Spleen (tissue), 11 donors: Measurements from ENCODE around the gene OBSCN. TPM values are rescaled to one million over a fixed set of nuclear protein-coding genes. Genes with fewer than 3 reads are reported as not detected.

ENCODE experiments used
- DNase-seq: peaks from one replicate; pipeline ENCODE4 v3.0.0-alpha.2; 2020
- H3K27ac ChIP-seq, 8 donors: fragments of 200-600 bp; sonication (generic) in 7 of 8; 1 replicate in 4 of 8; 2 replicates in 4 of 8; pipeline versions ENCODE4 v1.5.0 to v1.8.0; 2016 to 2021; ENCODE audit warnings: inconsistent platforms in 4 of 8, mild to moderate bottlenecking in 4 of 8, moderate library complexity in 1 of 8
- H3K27me3 ChIP-seq, 7 donors: fragments of 200-600 bp; sonication (generic) in 6 of 7; replicated peaks in 1 of 7; 1 replicate in 4 of 7; 2 replicates in 3 of 7; pipeline versions ENCODE4 v1.5.0 to v1.8.0; 2016 to 2021; ENCODE audit warnings: inconsistent platforms in 3 of 7, mild to moderate bottlenecking in 1 of 7
- H3K36me3 ChIP-seq, 6 donors: fragments of 200-600 bp; sonication (generic) in 5 of 6; 1 replicate in 4 of 6; 2 replicates in 2 of 6; pipeline versions ENCODE4 v1.5.0 to v1.8.0; 2016 to 2021; ENCODE audit warnings: inconsistent platforms in 2 of 6
- H3K4me1 ChIP-seq, 6 donors: fragments of 200-600 bp; sonication (generic) in 5 of 6; 1 replicate in 3 of 6; 2 replicates in 3 of 6; pipeline versions ENCODE4 v1.5.0 to v1.8.0; 2016 to 2021; ENCODE audit warnings: inconsistent platforms in 3 of 6
- H3K4me3 ChIP-seq, 8 donors: fragments of 200-600 bp; sonication (generic) in 7 of 8; 1 replicate in 4 of 8; 2 replicates in 4 of 8; pipeline versions ENCODE4 v1.5.0 to v1.8.0; 2016 to 2021; ENCODE audit warnings: inconsistent platforms in 4 of 8, mild to moderate bottlenecking in 4 of 8, moderate library complexity in 2 of 8
- H3K9me3 ChIP-seq, 8 donors: fragments of 200-600 bp; sonication (generic) in 7 of 8; 1 replicate in 4 of 8; 2 replicates in 4 of 8; pipeline versions ENCODE4 v1.5.0 to v1.8.0; 2016 to 2021; ENCODE audit warnings: inconsistent platforms in 4 of 8
- CTCF ChIP-seq, 11 experiments: fragments of 200-600 bp in 7 of 11; fragments of 450-650 bp in 4 of 11; sonication (generic) in 4 of 11; IDR thresholded peaks in 8 of 11; conservative IDR thresholded peaks in 3 of 11; 1 replicate in 7 of 11; 2 replicates in 4 of 11; pipeline versions ENCODE4 v1.4.0 to v1.8.0; 2016 to 2021; ENCODE audit warnings: antibody characterized with exemption in 11 of 11, inconsistent platforms in 4 of 11, mild to moderate bottlenecking in 1 of 11
- POLR2A ChIP-seq, 3 donors: fragments of 450-650 bp; IDR thresholded peaks; one replicate each; pipeline ENCODE4 v1.5.1; 2017; ENCODE audit warnings: antibody characterized with exemption in 3 of 3, mild to moderate bottlenecking in 1 of 3
- POLR2AphosphoS5 ChIP-seq, 3 donors: sonication (generic); formaldehyde crosslinking; IDR thresholded peaks; one replicate each; pipeline ENCODE4 v1.5.1; 2017; ENCODE audit warnings: antibody characterized with exemption in 3 of 3
- WGBS, 5 donors: extraction: QIAGEN DNeasy Blood & Tissue Kit in 3 of 5; methylation state at CpG; one replicate each; pipeline versions ENCODE4 v1.1.5 to v1.1.7; 2013 to 2018; 5-methylcytosine and 5-hydroxymethylcytosine counted together
- intact Hi-C: fragments of 100-400 bp; cut with DNase I; formaldehyde crosslinking; loops from one replicate; pipeline ENCODE4 v1.15.0; 2023; ENCODE audit warnings: low total_unique reads
- polyA plus RNA-seq, 3 donors: library from polyadenylated mRNA; stranded (reverse); fragments of 200-250 nt; gene quantifications; one replicate each; pipeline ENCODE4 v1.2.1, GENCODE V29; 2013
- total RNA-seq, 7 donors: library from RNA; depleted of rRNA in 3 of 7; stranded (reverse); fragments of >200 nt in 3 of 7; fragmentation: NEBNext Ultra II Directional in 4 of 7; extraction: Animal tissue kit (Norgen Biotek cat#: 25700) in 4 of 7; gene quantifications; one replicate each; pipeline versions ENCODE4 v1.1.0 to v1.2.1, GENCODE V29; 2016 to 2021
- donor health status: healthy with polysubstance abuse.
- donor health status: DM: no; HTN: no; CAD: no; lungs with moderate emphysema.
- donor health status: DM: no; HTN: no; CAD: no.
- donor health status: Bipolar disorder and iron deficiency.
- donor health status: healthy.
- donor health status: DM: no; HTN: no; CAD: no.
- donor health status: DM: yes; HTN: yes; CAD: no.

OBSCN gene
- total and polyA plus RNA-seq, 10 donors = 12.6 to 71.7 (median 41.9) TPM

DNA sequence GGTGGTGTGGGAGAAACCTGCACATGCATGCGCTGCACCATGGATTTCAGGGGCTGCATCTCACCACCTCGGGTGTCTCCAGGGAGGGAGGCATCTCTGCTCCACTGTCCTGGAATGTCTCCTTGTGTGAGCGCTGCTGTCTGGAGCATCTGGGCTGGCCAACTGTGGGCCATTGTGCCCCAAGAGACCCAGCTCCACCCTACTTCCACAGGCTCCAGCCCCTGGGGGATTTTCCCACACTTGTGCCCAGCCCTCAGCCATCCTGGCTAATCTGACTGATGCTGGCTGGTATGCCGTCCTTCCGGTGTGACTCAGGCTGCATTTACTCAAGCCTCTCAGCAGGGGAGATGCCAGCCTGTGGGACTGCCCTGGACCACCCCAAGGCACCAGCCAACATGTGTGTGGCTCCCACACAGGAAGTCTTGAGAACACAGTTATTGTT is 136.8 kb downstream of the OBSCN start:
- 88 to 94% (median 92%) methylated on average over 3 to 5 of the region's 5 CpGs for WGBS, 5 donors
- Histone ChIP-seq H3K27me3 (no peaks in the 10 kb centered on the region), H3K4me3 (no peak overlapping the region), H3K36me3 (peaks cover 0 to 33% (median under 1%) of the 10 kb centered on the region in 6 donors), H3K9me3 (peaks cover 0 to 20% (median 6%) of the 10 kb centered on the region in 8 donors), H3K4me1 (peaks cover 0 to 2% (median 0%) of the 10 kb centered on the region in 6 donors), H3K27ac (no peak overlapping the region)
- no peak for TF ChIP-seq POLR2AphosphoS5 (IDR thresholded peaks at IDR 0.05)
- TF ChIP-seq CTCF (IDR thresholded peaks at IDR 0.05 in 8 of 11, conservative IDR thresholded peaks at IDR 0.05 in 3 of 11) = no peak
- no peak for TF ChIP-seq POLR2A (IDR thresholded peaks at IDR 0.05)
- DNase-seq = peak; percentile 66
- intact Hi-C loops = no loop called here

GRCh38 chr1:228345201-228345930 is 137.5 kb downstream of the OBSCN start:
- intact Hi-C loops = no loop called here

GRCh38 chr1:228346731-228347130 is 138.9 kb downstream of the OBSCN start:
- WGBS, 5 donors = 79 to 93% (median 89%) methylated on average over 8 to 9 of the region's 9 CpGs
- no peak for DNase-seq
- Histone ChIP-seq H3K9me3 (peaks cover 0 to 20% (median 6%) of the 10 kb centered on the region in 8 donors), H3K4me3 (no peak overlapping the region), H3K27ac (no peak overlapping the region), H3K36me3 (peaks cover 0 to 24% (median 0%) of the 10 kb centered on the region in 6 donors), H3K4me1 (peaks cover 0 to 6% (median 0%) of the 10 kb centered on the region in 6 donors), H3K27me3 (no peaks in the 10 kb centered on the region)
- TF ChIP-seq POLR2A (IDR thresholded peaks at IDR 0.05) = no peak
- TF ChIP-seq POLR2AphosphoS5 (IDR thresholded peaks at IDR 0.05) = no peak
- TF ChIP-seq CTCF (IDR thresholded peaks at IDR 0.05 in 8 of 11, conservative IDR thresholded peaks at IDR 0.05 in 3 of 11) = no peak
- intact Hi-C loops = no loop called here

More at GRCh38 chr1:228345201-228345930, 137.5 kb downstream of the OBSCN start:
- 85 to 95% (median 88%) methylated on average over 12 to 17 of the region's 17 CpGs for WGBS, 5 donors
- TF ChIP-seq POLR2AphosphoS5 (IDR thresholded peaks at IDR 0.05) (no peak), CTCF (IDR thresholded peaks at IDR 0.05 in 8 of 11, conservative IDR thresholded peaks at IDR 0.05 in 3 of 11) (no peak), POLR2A (IDR thresholded peaks at IDR 0.05) (no peak)
- H3K4me1 ChIP-seq = peaks cover 0 to 6% (median 0%) of the 10 kb centered on the region in 6 donors
- H3K4me3 ChIP-seq = no peak overlapping the region
- peaks cover 0 to 26% (median 0%) of the 10 kb centered on the region in 6 donors for H3K36me3 ChIP-seq
- peaks cover 0 to 20% (median 6%) of the 10 kb centered on the region in 8 donors for H3K9me3 ChIP-seq
- no peaks in the 10 kb centered on the region for H3K27me3 ChIP-seq
- DNase-seq = peak; percentile 53
- H3K27ac ChIP-seq = no peak overlapping the region

DNA sequence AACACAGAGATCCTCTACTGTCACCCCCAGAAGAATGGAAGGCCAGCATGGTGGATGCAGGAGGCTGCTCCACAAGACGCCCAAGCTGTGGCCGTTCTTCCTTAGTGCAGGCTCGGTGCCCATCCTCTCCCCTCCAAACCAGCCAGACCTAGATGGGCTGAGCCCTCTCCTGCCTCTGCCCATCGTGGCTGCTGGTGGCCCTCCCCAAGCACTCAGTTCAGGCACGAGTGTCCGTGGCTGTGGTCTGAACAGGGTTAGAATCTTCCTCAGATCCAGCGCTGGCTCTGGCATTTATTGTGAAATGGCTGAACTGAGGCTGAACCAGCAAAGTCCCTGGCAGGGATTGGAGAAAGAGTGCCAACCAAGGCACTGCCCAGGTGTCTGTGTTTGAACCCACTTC is 139.3 kb downstream of the OBSCN start:
- H3K4me3 ChIP-seq = no peak overlapping the region
- WGBS, 5 donors = 80 to 96% (median 83%) methylated on average over 3 to 7 of the region's 7 CpGs
- DNase-seq = no peak
- intact Hi-C loops = no loop called here
- H3K4me1 ChIP-seq = peaks cover 0 to 6% (median 0%) of the 10 kb centered on the region in 6 donors
- H3K36me3 ChIP-seq = peaks cover 0 to 23% (median 0%) of the 10 kb centered on the region in 6 donors
- no peaks in the 10 kb centered on the region for H3K27me3 ChIP-seq
- no peak overlapping the region for H3K27ac ChIP-seq
- TF ChIP-seq POLR2AphosphoS5 (IDR thresholded peaks at IDR 0.05) (no peak), POLR2A (IDR thresholded peaks at IDR 0.05) (no peak), CTCF (IDR thresholded peaks at IDR 0.05 in 8 of 11, conservative IDR thresholded peaks at IDR 0.05 in 3 of 11) (no peak)
- H3K9me3 ChIP-seq = peaks cover 0 to 20% (median 6%) of the 10 kb centered on the region in 8 donors
